GM18520 (cell line): ENCODE results near the gene FSD1.
"Not testable (repeated sequence)": the region's sequence is repeated elsewhere in the genome, so short reads cannot be mapped to it uniquely, and the experiment has no call there.

Experiments used
- ATAC-seq: cut with Tn5 transposase; IDR thresholded peaks from one replicate; pipeline ENCODE4 v1.9.1; 2021; ENCODE audit not compliant: unreplicated experiment

Gene FSD1

GRCh38 chr19:4284176-4284958, 20.0 kb upstream of the FSD1 start:
- no peak for ATAC-seq

GRCh38 chr19:4284974-4285373, 19.4 kb upstream of the FSD1 start:
- ATAC-seq = no peak

GRCh38 chr19:4286141-4286540, 18.3 kb upstream of the FSD1 start:
- ATAC-seq = not testable (repeated sequence)

GRCh38 chr19:4288091-4288777, 16.2 kb upstream of the FSD1 start:
- no peak for ATAC-seq

GRCh38 chr19:4291184-4291732, 13.1 kb upstream of the FSD1 start:
- ATAC-seq = no peak

- ATAC-seq = no peak
Measured at GRCh38 chr19:4292515-4292914, 11.9 kb upstream of the FSD1 start.

- ATAC-seq = no peak
Measured at GRCh38 chr19:4294389-4294788, 10.0 kb upstream of the FSD1 start.

- no peak for ATAC-seq
Measured at GRCh38 chr19:4295972-4296771, 8.2 kb upstream of the FSD1 start.

GRCh38 chr19:4297901-4298809, 6.2 kb upstream of the FSD1 start:
- ATAC-seq = no peak

- ATAC-seq = no peak
Measured at GRCh38 chr19:4298810-4299550, 5.4 kb upstream of the FSD1 start.

- ATAC-seq = no peak
Measured at GRCh38 chr19:4300589-4300988, 3.8 kb upstream of the FSD1 start.

- ATAC-seq = no peak
Measured at GRCh38 chr19:4301590-4302242, 2.7 kb upstream of the FSD1 start.

- no peak for ATAC-seq
Measured at GRCh38 chr19:4302243-4302640, 2.2 kb upstream of the FSD1 start, which contains the start of gene TMIGD2. Gene TMIGD2, minus strand, starts transcription at chr19:4302389. Its CDS starts 4 bp downstream, at chr19:4302385.

GRCh38 chr19:4303819-4304537, 420 bp upstream of the FSD1 start:
- ATAC-seq = no peak

- ATAC-seq = no peak
Measured at GRCh38 chr19:4305257-4305612, 837 bp downstream of the FSD1 start.

- no peak for ATAC-seq
Measured at GRCh38 chr19:4305659-4306058, 1.3 kb downstream of the FSD1 start.

GRCh38 chr19:4310247-4311121, 6.1 kb downstream of the FSD1 start:
- no peak for ATAC-seq
